Skeletal muscle cell (primary cell): Measurements from ENCODE around the gene MED13L.
A peak's percentile ranks its signal among the peaks of the same experiment; 100 is the strongest.

Experiments
- DNase-seq: peaks from one replicate; pipeline ENCODE4 v3.0.0-alpha.2; 2010; ENCODE audit warnings: low read depth
- H3K4me3 ChIP-seq: 2 replicates; pipeline ENCODE4 v1.5.1; 2011; ENCODE audit warnings: low read depth, mild to moderate bottlenecking, control low read depth, low read length, moderate library complexity

Gene MED13L

GRCh38 chr12:115946867-115947695 lies 330.4 kb downstream of the MED13L start:
- no peak overlapping the region for H3K4me3 ChIP-seq
- DNase-seq: no peak

GRCh38 chr12:115946092-115946491 lies 331.4 kb downstream of the MED13L start:
- no peak for DNase-seq
- no peak overlapping the region for H3K4me3 ChIP-seq

GRCh38 chr12:115945491-115945885 lies 332.0 kb downstream of the MED13L start:
- H3K4me3 ChIP-seq: no peak overlapping the region
- DNase-seq: no peak

- no peak overlapping the region for H3K4me3 ChIP-seq
- no peak for DNase-seq
Measured at GRCh38 chr12:115944837-115945490, 332.5 kb downstream of the MED13L start.

GRCh38 chr12:115944392-115944742 lies 333.1 kb downstream of the MED13L start:
- no peak for DNase-seq
- H3K4me3 ChIP-seq: no peak overlapping the region

GRCh38 chr12:115943630-115944391 lies 333.7 kb downstream of the MED13L start:
- H3K4me3 ChIP-seq: no peak overlapping the region
- no peak for DNase-seq

GRCh38 chr12:115943310-115943629 lies 334.2 kb downstream of the MED13L start:
- no peak overlapping the region for H3K4me3 ChIP-seq
- DNase-seq: no peak

GRCh38 chr12:115942346-115942745 lies 335.1 kb downstream of the MED13L start:
- no peak for DNase-seq
- no peak overlapping the region for H3K4me3 ChIP-seq

GRCh38 chr12:115941362-115941761 lies 336.1 kb downstream of the MED13L start:
- peak; percentile 58 for DNase-seq
- H3K4me3 ChIP-seq: no peak overlapping the region

GRCh38 chr12:115938794-115939377 lies 338.6 kb downstream of the MED13L start:
- no peak overlapping the region for H3K4me3 ChIP-seq
- DNase-seq: no peak

GRCh38 chr12:115936997-115937916 lies 340.2 kb downstream of the MED13L start:
- no peak for DNase-seq
- H3K4me3 ChIP-seq: no peak overlapping the region

- no peak for DNase-seq
- H3K4me3 ChIP-seq: no peak overlapping the region
Measured at GRCh38 chr12:115934877-115935276, 342.6 kb downstream of the MED13L start.

GRCh38 chr12:115934046-115934445 lies 343.4 kb downstream of the MED13L start:
- DNase-seq: no peak
- H3K4me3 ChIP-seq: no peak overlapping the region

- H3K4me3 ChIP-seq: no peak overlapping the region
- no peak for DNase-seq
Measured at GRCh38 chr12:115932066-115932465, 345.4 kb downstream of the MED13L start.

- DNase-seq: no peak
- no peak overlapping the region for H3K4me3 ChIP-seq
Measured at GRCh38 chr12:115930336-115930735, 347.2 kb downstream of the MED13L start.

GRCh38 chr12:115926037-115926670 lies 351.3 kb downstream of the MED13L start:
- H3K4me3 ChIP-seq: no peak overlapping the region
- DNase-seq: no peak

- no peak for DNase-seq
- no peak overlapping the region for H3K4me3 ChIP-seq
Measured at GRCh38 chr12:115923851-115924250, 353.6 kb downstream of the MED13L start.

- DNase-seq: no peak
- H3K4me3 ChIP-seq: no peak overlapping the region
Measured at GRCh38 chr12:115922952-115923564, 354.4 kb downstream of the MED13L start.
